Stimulated activated CD8-positive, alpha-beta memory T cell treated with anti-CD3 and anti-CD28 coated beads, Interleukin-2, amount 100 ng/mL, for 48 hours (primary cell): ENCODE results near the gene HOXA7.

Experiments
- DNase-seq, 2 donors: peaks; one replicate each; pipeline ENCODE4 v3.0.0-alpha.2; 2020; ENCODE audit warnings: low read depth in 2 of 2

The HOXA7 gene

GRCh38 chr7:27106901-27107240 is 49.6 kb downstream of the HOXA7 start:
- no peak for DNase-seq

GRCh38 chr7:27106181-27106900 is 50.1 kb downstream of the HOXA7 start:
- DNase-seq = no peak

GRCh38 chr7:27105301-27106031 is 51.0 kb downstream of the HOXA7 start:
- DNase-seq = no peak

- no peak for DNase-seq
Observed at GRCh38 chr7:27104341-27105058, 52.0 kb downstream of the HOXA7 start.
